Memory B cell (primary cell): ENCODE data around the gene TAF11L13.
"Not testable (repeated sequence)": the region's sequence is repeated elsewhere in the genome, so short reads cannot be mapped to it uniquely, and the experiment has no call there.

Source experiments
- ATAC-seq: fragments of 150-1000 bp; cut with Tn5 transposase; 2 replicates; pipeline ENCODE4 v1.10.0; 2021; ENCODE audit warnings: low read depth, mild to moderate bottlenecking, moderate library complexity
- DNase-seq, 2 donors: peaks; one replicate each; pipeline ENCODE4 v3.0.0; 2022; ENCODE audit warnings: low spot score in 2 of 2
- H3K27ac Mint-ChIP-seq: one replicate; pipeline ENCODE4 v1.8.0; 2022; ENCODE audit warnings: mild to moderate bottlenecking, moderate library complexity, mixed read lengths
- H3K27me3 Mint-ChIP-seq: one replicate; pipeline ENCODE4 v1.8.0; 2022; ENCODE audit warnings: mixed read lengths
- H3K36me3 Mint-ChIP-seq: one replicate; pipeline ENCODE4 v1.8.0; 2022; ENCODE audit warnings: mild to moderate bottlenecking, mixed read lengths
- H3K4me1 Mint-ChIP-seq: one replicate; pipeline ENCODE4 v1.8.0; 2022; ENCODE audit warnings: mixed read lengths
- H3K4me3 Mint-ChIP-seq: one replicate; pipeline ENCODE4 v1.8.0; 2022; ENCODE audit warnings: mild to moderate bottlenecking, moderate library complexity, mixed read lengths
- H3K9me3 Mint-ChIP-seq: one replicate; pipeline ENCODE4 v1.8.0; 2022; ENCODE audit warnings: mixed read lengths

Gene TAF11L13

DNA sequence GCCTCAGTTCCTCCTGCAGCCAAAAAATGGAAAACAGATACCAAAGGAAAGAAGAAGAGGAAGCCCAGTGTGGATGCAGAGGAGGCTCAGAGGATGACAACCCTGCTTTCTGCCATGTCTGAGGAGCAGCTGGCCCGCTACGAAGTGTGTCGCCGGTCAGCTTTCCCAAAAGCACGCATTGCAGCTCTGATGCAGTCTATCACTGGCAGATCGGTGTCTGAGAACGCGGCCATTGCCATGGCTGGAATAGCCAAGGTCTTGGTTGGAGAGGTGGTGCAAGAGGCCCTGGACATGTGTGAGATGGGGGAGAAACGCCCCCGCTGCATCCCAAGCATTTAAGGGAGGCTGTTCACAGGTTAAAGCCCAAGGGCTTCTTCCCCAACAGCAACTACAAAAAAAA, 17.3 kb downstream of the TAF11L13 start:
- H3K9me3 Mint-ChIP-seq, H3K27me3 Mint-ChIP-seq, ATAC-seq, H3K36me3 Mint-ChIP-seq, H3K4me3 Mint-ChIP-seq, H3K27ac Mint-ChIP-seq, H3K4me1 Mint-ChIP-seq, DNase-seq: not testable (repeated sequence)

DNA sequence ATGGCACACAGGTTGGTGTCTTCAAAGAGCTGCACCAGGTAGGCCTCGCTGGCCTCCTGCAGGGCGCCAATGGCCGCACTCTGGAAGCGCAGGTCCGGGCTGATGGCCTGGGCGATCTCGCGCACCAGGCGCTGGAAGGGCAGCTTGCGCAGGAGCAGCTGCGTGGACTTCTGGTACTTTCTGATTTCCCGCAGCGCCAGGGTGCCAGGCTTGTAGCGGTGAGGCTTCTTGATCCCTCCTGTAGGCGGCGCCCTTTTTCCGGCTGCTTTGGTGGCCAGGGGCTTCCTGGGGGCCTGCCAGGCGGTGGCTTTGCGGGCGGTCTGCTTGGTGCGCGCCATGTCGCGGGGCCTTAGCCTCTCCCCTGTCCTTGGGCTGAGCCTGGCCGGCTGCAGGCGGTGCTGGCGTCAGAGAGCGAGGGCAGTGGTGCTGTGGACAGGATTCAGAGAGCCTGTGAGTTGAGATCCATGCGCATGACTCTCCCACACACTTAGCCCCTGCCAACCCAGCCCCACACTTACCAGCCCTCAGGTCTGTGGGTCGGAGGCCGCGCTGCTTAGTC, 23.4 kb downstream of the TAF11L13 start:
- H3K4me3 Mint-ChIP-seq, H3K36me3 Mint-ChIP-seq, H3K9me3 Mint-ChIP-seq, ATAC-seq, DNase-seq, H3K27ac Mint-ChIP-seq, H3K4me1 Mint-ChIP-seq, H3K27me3 Mint-ChIP-seq: not testable (repeated sequence)

DNA sequence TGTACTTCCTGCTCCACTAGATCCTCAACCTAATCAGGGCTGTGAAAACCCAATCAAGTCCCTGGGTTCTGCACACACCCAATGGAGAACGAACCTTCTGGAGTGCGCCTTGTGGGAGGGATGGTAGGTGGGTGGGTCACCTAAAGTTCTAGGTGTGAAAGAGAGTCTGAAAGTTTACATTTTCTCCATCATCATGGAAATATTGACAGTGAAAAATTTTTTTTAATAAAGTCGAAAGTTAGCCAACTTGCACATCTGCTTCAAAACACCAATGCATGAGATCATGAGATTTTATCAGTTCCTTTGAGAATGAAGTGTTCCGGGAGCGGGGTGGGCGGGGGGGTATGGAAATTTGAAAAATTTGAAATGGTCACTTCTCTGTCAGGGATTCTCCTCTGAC, 24.0 kb downstream of the TAF11L13 start:
- Mint-ChIP-seq H3K36me3 (no peaks in the 10 kb centered on the region), H3K9me3 (peaks cover under 1% of the 10 kb centered on the region), H3K27me3 (no peaks in the 10 kb centered on the region), H3K27ac (no peak overlapping the region), H3K4me3 (no peak overlapping the region), H3K4me1 (no peaks in the 10 kb centered on the region)
- ATAC-seq = no peak
- no peak for DNase-seq

DNA sequence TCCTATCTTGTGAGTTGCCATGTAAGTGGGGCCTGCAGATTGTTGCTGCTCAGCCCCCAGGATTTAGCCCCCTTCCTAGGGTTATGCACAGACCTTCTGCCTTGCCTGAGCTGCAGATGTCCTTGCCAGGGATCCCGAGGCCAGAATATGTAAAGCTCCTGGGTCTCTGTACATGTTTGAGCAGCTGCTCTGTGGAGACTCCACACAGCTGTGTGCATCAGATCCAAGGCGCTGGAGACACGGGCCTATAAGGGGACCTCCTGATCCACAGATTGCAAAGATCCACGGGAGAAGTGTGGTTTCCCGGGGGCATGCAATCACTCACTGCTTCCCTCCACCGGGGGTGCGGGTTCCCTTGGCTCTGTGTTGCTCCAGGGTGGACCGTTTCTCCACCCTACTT, 31.3 kb downstream of the TAF11L13 start:
- no peak overlapping the region for H3K27ac Mint-ChIP-seq
- no peak for ATAC-seq
- DNase-seq = no peak
- peaks cover 6% of the 10 kb centered on the region for H3K9me3 Mint-ChIP-seq
- H3K4me3 Mint-ChIP-seq = no peak overlapping the region
- H3K4me1 Mint-ChIP-seq = peaks cover 14% of the 10 kb centered on the region
- H3K27me3 Mint-ChIP-seq = peaks cover 2% of the 10 kb centered on the region
- no peaks in the 10 kb centered on the region for H3K36me3 Mint-ChIP-seq

DNA sequence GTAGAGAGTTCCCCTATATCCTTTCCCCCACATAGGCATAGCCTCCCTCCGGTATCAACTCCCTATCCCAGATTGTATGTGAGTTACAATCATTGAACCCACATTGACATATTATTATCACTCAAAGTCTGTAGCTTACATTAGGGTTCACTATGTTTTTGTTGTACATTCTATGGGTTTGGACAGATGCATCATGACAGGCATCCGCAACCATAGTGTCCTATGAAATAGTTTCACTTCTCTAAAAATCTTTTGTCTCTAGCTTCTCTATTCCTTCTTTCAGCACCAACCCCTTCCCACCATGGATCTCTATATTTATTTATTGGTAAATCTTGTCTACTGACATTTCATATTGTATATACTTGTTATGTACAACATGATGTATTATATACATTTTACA, 33.9 kb downstream of the TAF11L13 start:
- H3K4me3 Mint-ChIP-seq = no peak overlapping the region
- H3K4me1 Mint-ChIP-seq = peaks cover 14% of the 10 kb centered on the region
- H3K27ac Mint-ChIP-seq = no peak overlapping the region
- DNase-seq (no peak), ATAC-seq (peak; percentile 71)
- no peaks in the 10 kb centered on the region for H3K36me3 Mint-ChIP-seq
- peaks cover 6% of the 10 kb centered on the region for H3K9me3 Mint-ChIP-seq
- H3K27me3 Mint-ChIP-seq = peaks cover 2% of the 10 kb centered on the region

DNA sequence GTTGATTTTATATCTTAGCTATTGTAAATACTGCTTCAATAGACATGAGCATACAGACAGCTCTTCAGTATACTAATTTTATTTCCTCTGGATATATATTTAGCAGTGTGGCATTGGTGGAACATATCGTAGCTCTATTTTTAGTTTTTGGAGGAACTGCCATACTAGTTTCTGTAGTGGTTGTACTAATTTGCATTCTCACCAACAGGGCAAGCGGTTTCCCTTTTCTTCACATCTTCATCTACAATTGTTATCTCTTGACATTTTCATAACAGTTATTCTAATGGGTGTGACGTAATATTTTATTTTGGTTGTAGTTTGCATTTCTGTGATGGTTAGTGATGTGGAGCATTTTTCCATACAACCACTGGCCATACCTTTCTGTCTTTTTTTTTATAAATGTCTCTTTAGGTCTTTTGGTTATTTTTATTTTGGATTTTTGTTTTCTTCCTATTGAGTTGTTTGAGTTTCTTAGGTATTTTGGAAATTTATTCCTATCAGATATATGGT, 34.9 kb downstream of the TAF11L13 start:
- Mint-ChIP-seq H3K4me1 (peaks cover 14% of the 10 kb centered on the region), H3K27me3 (peaks cover under 1% of the 10 kb centered on the region), H3K36me3 (peaks cover 1% of the 10 kb centered on the region), H3K9me3 (peaks cover 8% of the 10 kb centered on the region), H3K4me3 (peak overlapping the region; percentile 22), H3K27ac (peak overlapping the region; percentile 48)
- DNase-seq (no peak), ATAC-seq (peak; percentile 82)

DNA sequence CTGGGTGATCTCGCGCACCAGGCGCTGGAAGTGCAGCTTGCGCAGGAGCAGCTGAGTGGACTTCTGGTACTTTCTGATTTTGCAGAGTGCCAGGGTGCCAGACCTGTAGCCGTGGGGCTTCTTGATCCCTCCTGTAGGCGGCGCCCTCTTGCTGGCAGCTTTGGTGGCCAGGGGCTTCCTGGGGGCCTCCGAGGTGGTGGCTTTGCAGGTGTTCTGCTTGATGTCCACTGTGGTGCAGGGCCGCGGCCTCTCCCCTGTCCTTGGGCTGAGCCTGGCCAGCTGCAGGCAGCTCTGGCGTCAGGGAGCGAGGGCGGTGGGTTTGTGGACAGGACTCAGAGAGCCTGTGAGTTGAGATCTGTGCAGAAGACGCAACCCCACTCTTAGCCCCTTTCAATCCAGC, 38.5 kb downstream of the TAF11L13 start:
- ATAC-seq (no peak), DNase-seq (no peak)
- Mint-ChIP-seq H3K4me1 (peaks cover 14% of the 10 kb centered on the region), H3K36me3 (peaks cover 1% of the 10 kb centered on the region), H3K9me3 (peaks cover 8% of the 10 kb centered on the region), H3K27me3 (no peaks in the 10 kb centered on the region), H3K27ac (no peak overlapping the region), H3K4me3 (no peak overlapping the region)

DNA sequence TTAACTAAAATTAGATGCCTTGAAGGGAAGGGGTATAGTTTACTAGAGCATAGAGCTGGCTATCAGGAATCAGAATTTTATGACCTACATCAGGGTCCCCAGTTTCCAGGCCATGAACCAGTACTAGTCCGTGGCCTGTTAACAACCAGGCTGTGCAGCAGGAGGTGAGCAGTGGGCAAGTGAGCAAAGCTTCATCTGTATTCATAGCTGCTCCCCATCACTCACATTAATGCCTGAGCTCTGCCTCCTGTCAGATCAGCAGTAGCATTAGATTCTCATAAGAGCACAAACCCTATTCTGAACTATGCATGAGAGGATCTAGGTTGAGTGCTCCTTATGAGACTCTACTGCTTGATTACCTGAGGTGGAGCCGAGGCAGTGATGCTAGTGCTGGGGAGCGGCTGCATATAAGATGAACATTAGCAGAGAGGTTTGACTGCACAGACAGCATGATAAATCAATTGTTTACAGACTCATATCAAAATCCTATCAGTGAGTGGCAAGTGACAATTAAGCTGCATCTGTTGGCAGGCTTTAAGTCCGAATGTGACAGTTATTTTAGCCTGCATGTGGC, 47.0 kb downstream of the TAF11L13 start:
- no peak overlapping the region for H3K27ac Mint-ChIP-seq
- H3K36me3 Mint-ChIP-seq = no peaks in the 10 kb centered on the region
- H3K27me3 Mint-ChIP-seq = no peaks in the 10 kb centered on the region
- ATAC-seq (no peak), DNase-seq (no peak)
- no peak overlapping the region for H3K4me3 Mint-ChIP-seq
- H3K9me3 Mint-ChIP-seq = no peaks in the 10 kb centered on the region
- no peaks in the 10 kb centered on the region for H3K4me1 Mint-ChIP-seq

DNA sequence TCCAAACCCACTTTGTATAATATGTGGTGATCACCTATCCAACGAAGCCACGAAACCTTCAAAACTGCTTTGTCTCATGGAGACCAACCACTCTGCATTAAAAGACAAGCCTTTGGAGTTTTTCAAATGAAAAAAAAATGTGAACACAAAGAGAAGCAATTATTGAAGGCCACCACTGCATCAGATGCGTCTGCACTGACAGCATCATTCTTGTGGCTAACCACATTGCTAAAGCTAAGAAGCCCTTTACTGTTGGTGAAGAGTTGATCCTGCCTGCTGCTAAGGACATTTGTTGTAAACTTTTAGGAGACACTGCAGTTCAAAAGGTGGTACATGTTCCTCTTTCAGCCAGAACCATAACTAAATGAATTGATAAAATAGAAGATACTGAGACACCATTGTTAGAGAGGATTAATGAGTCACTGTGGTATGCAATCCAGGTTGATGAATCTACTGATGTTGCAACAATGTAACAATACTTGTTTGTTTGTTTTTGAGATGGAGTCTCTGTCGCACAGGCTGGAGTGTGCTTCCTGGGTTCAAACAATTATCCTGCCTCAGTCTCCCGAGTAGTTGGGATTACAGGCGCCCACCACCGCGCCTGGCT, 47.8 kb downstream of the TAF11L13 start:
- no peaks in the 10 kb centered on the region for H3K36me3 Mint-ChIP-seq
- H3K27me3 Mint-ChIP-seq = no peaks in the 10 kb centered on the region
- ATAC-seq (no peak), DNase-seq (no peak)
- no peak overlapping the region for H3K4me3 Mint-ChIP-seq
- no peaks in the 10 kb centered on the region for H3K4me1 Mint-ChIP-seq
- H3K27ac Mint-ChIP-seq = no peak overlapping the region
- H3K9me3 Mint-ChIP-seq = no peaks in the 10 kb centered on the region

DNA sequence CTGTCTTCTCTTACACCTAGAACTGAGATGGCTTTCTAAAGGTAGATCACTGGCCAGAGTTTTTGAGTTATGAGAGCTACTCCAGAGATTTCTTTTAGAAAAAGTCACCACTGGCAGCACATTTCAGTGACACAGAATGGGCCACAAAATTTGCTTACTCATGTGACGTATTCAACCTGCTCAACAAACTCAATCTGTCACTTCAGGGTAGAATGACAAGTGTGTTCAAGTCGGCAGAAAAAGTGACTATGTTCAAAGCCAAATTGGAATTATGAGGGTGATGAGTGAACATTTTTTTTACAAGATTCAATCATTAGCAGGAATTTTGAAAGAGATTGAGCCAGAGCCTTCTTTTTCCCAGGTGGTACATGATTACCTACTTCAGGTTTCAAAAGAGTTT, 48.8 kb downstream of the TAF11L13 start:
- no peak overlapping the region for H3K27ac Mint-ChIP-seq

More for the DNA sequence above, 48.8 kb downstream of the TAF11L13 start:
- no peak for ATAC-seq
- H3K9me3 Mint-ChIP-seq = no peaks in the 10 kb centered on the region
- no peaks in the 10 kb centered on the region for H3K4me1 Mint-ChIP-seq
- no peaks in the 10 kb centered on the region for H3K36me3 Mint-ChIP-seq
- H3K4me3 Mint-ChIP-seq = no peak overlapping the region
- DNase-seq = no peak
- H3K27me3 Mint-ChIP-seq = no peaks in the 10 kb centered on the region
